ENCODE results near the gene LNX1. TPM values are rescaled to one million over a fixed set of nuclear protein-coding genes. Genes with fewer than 3 reads are reported as not detected.

The LNX1 gene
- total and polyA plus RNA-seq, 2 of the 8 experiments (the other 6 are each of a cell fraction or from before 2014, with no cell fraction given) = 2.7 to 3.8 TPM

- Histone ChIP-seq H3K4me2 (ENCODE audit: insufficient read depth in 1 of 2, low read depth in 2 of 2, low read length in 2 of 2) (no peak overlapping the region), H3K79me2 (ENCODE audit: control insufficient read depth in 1 of 2, insufficient read depth in 2 of 2, low read length in 2 of 2) (no peaks in the 10 kb centered on the region)
- CTCF ChIA-PET (ENCODE audit: partially characterized antibody) = interaction anchor here (0.6 to 0.7 kb wide), 2 partner anchors 10 to 13 kb away, joined by 3 to 4 read pairs; no protein-coding TSS in a partner anchor
- TF ChIP-seq HDAC6 (IDR thresholded peaks at IDR 0.05; ENCODE audit: low read depth, low read length) = no peak
- TF ChIP-seq RAD21 (IDR thresholded peaks at IDR 0.05 in 1 of 2, conservative IDR thresholded peaks at IDR 0.05 in 1 of 2; ENCODE audit: low read depth in 2 of 2, low read length in 2 of 2) = no peak
- TF ChIP-seq POLR2A (IDR thresholded peaks at IDR 0.05; ENCODE audit: control extremely low read depth in 1 of 2, low read depth in 2 of 2, low read length in 2 of 2) = no peak
- no peak for TF ChIP-seq SIN3A (conservative IDR thresholded peaks at IDR 0.05 in 1 of 2, IDR thresholded peaks at IDR 0.05 in 1 of 2; ENCODE audit: low read depth in 1 of 2, low read length in 2 of 2)
- no peak for TF ChIP-seq SUZ12 (IDR thresholded peaks at IDR 0.05; ENCODE audit: low read length)
- no peak for TF ChIP-seq ATF3 (IDR thresholded peaks at IDR 0.05; ENCODE audit: insufficient read depth, low read depth, low read length)
- TF ChIP-seq SIX5 (IDR thresholded peaks at IDR 0.05; ENCODE audit: low read depth, low read length) = no peak
- TF ChIP-seq TCF12 (IDR thresholded peaks at IDR 0.05; ENCODE audit: low read depth, low read length) = no peak
- TF ChIP-seq PHF8 (conservative IDR thresholded peaks at IDR 0.05; ENCODE audit: low read depth, low read length) = no peak
- no peak for TF ChIP-seq SP2 (IDR thresholded peaks at IDR 0.05; ENCODE audit: low read length)
- TF ChIP-seq YY1 (IDR thresholded peaks at IDR 0.05; ENCODE audit: low read depth, low read length) = no peak
- no peak for TF ChIP-seq E2F6 (IDR thresholded peaks at IDR 0.05)
- TF ChIP-seq CHD2 (IDR thresholded peaks at IDR 0.05; ENCODE audit: low read length) = no peak
These were observed 38.6 kb downstream of the LNX1 start for GRCh38 chr4:53552711-53553110.

More at GRCh38 chr4:53552711-53553110, 38.6 kb downstream of the LNX1 start:
- 100% methylated on average over 3 of the region's 3 CpGs; no CpG with 5 or more reads in 1 of the 2 experiments for WGBS, 2 experiments (ENCODE audit: extremely low coverage in 1 of 2, insufficient coverage in 1 of 2, insufficient read length in 1 of 2, insufficient replicate concordance in 2 of 2, low coverage in 1 of 2, low lambda C conversion rate in 2 of 2, missing lambda C conversion rate in 1 of 2)
- no peaks in the 10 kb centered on the region for H3K36me3 ChIP-seq (ENCODE audit: control insufficient read depth in 2 of 4, insufficient read depth in 4 of 4, low read length in 3 of 4)
- no peak overlapping the region for H3K56ac ChIP-seq (replicated peaks; ENCODE audit: insufficient read length, low read depth, low read length)
- no peak overlapping the region for H3K14ac ChIP-seq (ENCODE audit: insufficient read length)
- H3K4me3 ChIP-seq (ENCODE audit: extremely low read depth in 1 of 4, insufficient read depth in 2 of 4, low read depth in 3 of 4, low read length in 4 of 4) = no peak overlapping the region
- H4K8ac ChIP-seq (ENCODE audit: extremely low read depth, insufficient read depth, low read length) = no peak overlapping the region
- no peak overlapping the region for H3K18ac ChIP-seq (ENCODE audit: extremely low read depth, low read length)
- no peak overlapping the region for H2BK5ac ChIP-seq (ENCODE audit: low read depth, low read length)
- H4K91ac ChIP-seq (replicated peaks; ENCODE audit: insufficient read length, low read length) = no peak overlapping the region
- no peak overlapping the region for H3K9ac ChIP-seq (replicated peaks in 1 of 4; ENCODE audit: extremely low read depth in 1 of 4, low read depth in 3 of 4, low read length in 3 of 4)
- H3K27me3 ChIP-seq (replicated peaks in 1 of 4; ENCODE audit: control insufficient read depth in 3 of 4, extremely low read depth in 1 of 4, insufficient read depth in 3 of 4, low read length in 3 of 4) = no peaks in the 10 kb centered on the region
- H3K27ac ChIP-seq (ENCODE audit: low read depth, low read length) = no peak overlapping the region
- no peak overlapping the region for H4K5ac ChIP-seq (ENCODE audit: insufficient read length, low read depth, low read length)
- no peaks in the 10 kb centered on the region for H4K20me1 ChIP-seq (replicated peaks in 1 of 2; ENCODE audit: control insufficient read depth in 1 of 2, insufficient read depth in 2 of 2, low read length in 2 of 2)
- H2AK5ac ChIP-seq (ENCODE audit: low read depth, low read length) = no peak overlapping the region
- H2BK120ac ChIP-seq (replicated peaks; ENCODE audit: low read depth, low read length) = no peak overlapping the region
- H3K23me2 ChIP-seq (ENCODE audit: low read depth, low read length) = no peaks in the 10 kb centered on the region
- H2AFZ ChIP-seq (ENCODE audit: low read length) = no peak overlapping the region
- no peak overlapping the region for H2BK15ac ChIP-seq (ENCODE audit: low read length)
- DNase-seq (ENCODE audit: low read depth in 1 of 2, low spot score in 2 of 2) (no peak), FAIRE-seq (no peak)
- H3K9me3 ChIP-seq (ENCODE audit: insufficient read depth in 2 of 2, low read depth in 1 of 2, low read length in 1 of 2) = no peaks in the 10 kb centered on the region
- no peak overlapping the region for H3K23ac ChIP-seq (ENCODE audit: insufficient read length)
- no peaks in the 10 kb centered on the region for H3K4me1 ChIP-seq (replicated peaks in 1 of 4; ENCODE audit: control insufficient read depth in 3 of 4, insufficient read depth in 4 of 4, low read length in 3 of 4)
- POLR2A ChIA-PET (ENCODE audit: partially characterized antibody) = no interaction called here
- no peaks in the 10 kb centered on the region for H3K79me1 ChIP-seq (ENCODE audit: low read depth, low read length)
- no peak overlapping the region for H3K4ac ChIP-seq (replicated peaks; ENCODE audit: insufficient read length, low read depth, low read length)
- H2BK12ac ChIP-seq (ENCODE audit: low read depth, low read length) = no peak overlapping the region
- no peak overlapping the region for H2BK20ac ChIP-seq (ENCODE audit: low read length)

Measured in H1 (cell line).